Measurements from ENCODE around the gene ORAI3.

DNA sequence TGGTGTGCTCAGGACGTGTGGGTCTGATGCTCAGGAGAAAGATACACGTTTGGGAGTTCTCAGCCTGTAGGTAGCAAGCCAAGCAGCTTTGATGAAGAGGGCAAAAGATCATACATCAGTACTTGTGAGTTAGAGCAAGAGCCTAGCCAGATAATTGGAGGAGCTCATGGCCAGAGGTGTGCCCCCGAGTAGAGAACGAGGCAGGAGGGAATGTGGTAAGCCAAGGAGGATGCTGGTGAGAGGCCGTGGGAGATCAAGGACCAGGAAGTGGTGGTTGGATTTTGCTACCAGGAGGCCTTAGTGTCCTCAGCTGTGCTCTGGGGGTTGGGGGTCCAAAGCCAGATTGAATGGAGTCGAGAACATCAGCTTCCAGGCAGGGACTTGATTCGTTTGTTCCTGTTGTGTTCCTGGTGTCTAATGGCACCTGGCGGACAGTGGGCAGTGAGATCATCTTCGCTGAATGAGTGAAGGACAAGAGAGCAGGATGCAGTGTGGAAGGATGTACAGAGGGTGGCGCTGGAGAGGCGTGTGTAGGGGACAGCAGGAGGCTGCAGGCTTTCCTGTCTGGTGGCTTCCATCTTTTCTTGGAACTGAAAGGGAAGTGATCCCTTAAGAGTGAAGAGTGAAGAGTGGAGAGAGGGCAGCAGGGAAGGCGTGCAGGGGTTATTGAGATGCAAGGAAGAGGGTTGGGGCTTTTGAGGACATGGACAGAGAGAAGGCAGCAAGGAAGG is 13.9 kb upstream of the ORAI3 start:
- TF ChIP-seq ELF4 (IDR thresholded peaks at IDR 0.05) (no peak), FOXM1 (IDR thresholded peaks at IDR 0.05; ENCODE audit: borderline replicate concordance) (no peak), L3MBTL2 (conservative IDR thresholded peaks at IDR 0.05) (no peak), SP1 (IDR thresholded peaks at IDR 0.05) (no peak), TARDBP (IDR thresholded peaks at IDR 0.05) (no peak), ARNT (IDR thresholded peaks at IDR 0.05) (no peak)
- TF ChIP-seq, protein P1, sequence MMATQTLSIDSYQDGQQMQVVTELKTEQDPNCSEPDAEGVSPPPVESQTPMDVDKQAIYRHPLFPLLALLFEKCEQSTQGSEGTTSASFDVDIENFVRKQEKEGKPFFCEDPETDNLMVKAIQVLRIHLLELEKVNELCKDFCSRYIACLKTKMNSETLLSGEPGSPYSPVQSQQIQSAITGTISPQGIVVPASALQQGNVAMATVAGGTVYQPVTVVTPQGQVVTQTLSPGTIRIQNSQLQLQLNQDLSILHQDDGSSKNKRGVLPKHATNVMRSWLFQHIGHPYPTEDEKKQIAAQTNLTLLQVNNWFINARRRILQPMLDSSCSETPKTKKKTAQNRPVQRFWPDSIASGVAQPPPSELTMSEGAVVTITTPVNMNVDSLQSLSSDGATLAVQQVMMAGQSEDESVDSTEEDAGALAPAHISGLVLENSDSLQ (IDR thresholded peaks at IDR 0.05), result no peak; the same call in 1 of the 2 replicates

Data from HEK293T (cell line).